Ectodermal cell (in vitro differentiated cells): Measurements from ENCODE around the gene GRIP2.
"Not testable (repeated sequence)": the region's sequence is repeated elsewhere in the genome, so short reads cannot be mapped to it uniquely, and the experiment has no call there.

Experiments
- H3K27ac ChIP-seq: 2 replicates; pipeline ENCODE4 v1.7.0; 2013; ENCODE audit warnings: mild to moderate bottlenecking, low read depth, low read length; ENCODE audit not compliant: insufficient read depth, poor library complexity, severe bottlenecking
- H3K27me3 ChIP-seq: 2 replicates; pipeline ENCODE4 v1.7.0; 2013; ENCODE audit warnings: mild to moderate bottlenecking, low read length; ENCODE audit not compliant: insufficient read depth, control insufficient read depth, poor library complexity, severe bottlenecking
- H3K36me3 ChIP-seq: one replicate; pipeline ENCODE4 v1.7.0; 2013; ENCODE audit warnings: low read length; ENCODE audit not compliant: control insufficient read depth, insufficient read depth
- H3K4me1 ChIP-seq: one replicate; pipeline ENCODE4 v1.7.0; 2013; ENCODE audit warnings: low read length; ENCODE audit not compliant: control insufficient read depth, insufficient read depth
- H3K4me3 ChIP-seq: 2 replicates; pipeline ENCODE4 v1.7.0; 2013; ENCODE audit warnings: low read depth, low read length, control low read depth; ENCODE audit not compliant: insufficient read depth
- H3K9me3 ChIP-seq: 2 replicates; pipeline ENCODE4 v1.7.0; 2013; ENCODE audit warnings: mild to moderate bottlenecking, low read length, moderate library complexity; ENCODE audit not compliant: control insufficient read depth
- WGBS, 2 experiments: methylation state at CpG; one replicate each; pipeline ENCODE4 v1.1.7; 2013; ENCODE audit warnings: missing lambda C conversion rate in 2 of 2; 5-methylcytosine and 5-hydroxymethylcytosine counted together

GRIP2 gene

GRCh38 chr3:14515526-14515925 is 24.6 kb downstream of the GRIP2 start:
- not testable (repeated sequence) for H3K4me1 ChIP-seq, H3K27ac ChIP-seq, H3K36me3 ChIP-seq, H3K9me3 ChIP-seq, H3K4me3 ChIP-seq, H3K27me3 ChIP-seq
- WGBS, 2 experiments, result 94 to 96% methylated on average over 11 of the region's 11 CpGs

- Histone ChIP-seq H3K4me1 (no peaks in the 10 kb centered on the region), H3K9me3 (no peaks in the 10 kb centered on the region), H3K36me3 (no peaks in the 10 kb centered on the region), H3K27me3 (peaks cover 3% of the 10 kb centered on the region), H3K27ac (no peak overlapping the region), H3K4me3 (no peak overlapping the region)
- WGBS, 2 experiments, result 90% methylated on average over 17 of the region's 17 CpGs
Observed at GRCh38 chr3:14514323-14514720, 25.8 kb downstream of the GRIP2 start.

GRCh38 chr3:14513566-14514322 is 26.4 kb downstream of the GRIP2 start:
- Histone ChIP-seq H3K4me3 (no peak overlapping the region), H3K36me3 (no peaks in the 10 kb centered on the region), H3K27ac (no peak overlapping the region), H3K4me1 (no peaks in the 10 kb centered on the region), H3K9me3 (no peaks in the 10 kb centered on the region), H3K27me3 (peaks cover 3% of the 10 kb centered on the region)
- WGBS, 2 experiments, result 87 to 89% methylated on average over 18 of the region's 18 CpGs

GRCh38 chr3:14512942-14513327 is 27.2 kb downstream of the GRIP2 start:
- H3K4me1 ChIP-seq, result no peaks in the 10 kb centered on the region
- H3K4me3 ChIP-seq, result no peak overlapping the region
- H3K27ac ChIP-seq, result no peak overlapping the region
- 89% methylated on average over 9 of the region's 9 CpGs for WGBS, 2 experiments
- peaks cover 3% of the 10 kb centered on the region for H3K27me3 ChIP-seq
- no peaks in the 10 kb centered on the region for H3K9me3 ChIP-seq
- no peaks in the 10 kb centered on the region for H3K36me3 ChIP-seq

GRCh38 chr3:14512281-14512941 is 27.7 kb downstream of the GRIP2 start:
- no peaks in the 10 kb centered on the region for H3K9me3 ChIP-seq
- 90% methylated on average over 19 of the region's 19 CpGs for WGBS, 2 experiments
- no peak overlapping the region for H3K27ac ChIP-seq
- no peaks in the 10 kb centered on the region for H3K36me3 ChIP-seq
- peaks cover 3% of the 10 kb centered on the region for H3K27me3 ChIP-seq
- H3K4me1 ChIP-seq, result no peaks in the 10 kb centered on the region
- no peak overlapping the region for H3K4me3 ChIP-seq

GRCh38 chr3:14511623-14512280 is 28.4 kb downstream of the GRIP2 start:
- Histone ChIP-seq H3K4me1 (no peaks in the 10 kb centered on the region), H3K27me3 (peaks cover 3% of the 10 kb centered on the region), H3K36me3 (no peaks in the 10 kb centered on the region), H3K27ac (no peak overlapping the region), H3K9me3 (no peaks in the 10 kb centered on the region), H3K4me3 (no peak overlapping the region)
- whole genome bisulfite sequencing, 2 experiments, result 81% methylated on average over 12 of the region's 12 CpGs

- H3K4me3 ChIP-seq, result no peak overlapping the region
- H3K36me3 ChIP-seq, result no peaks in the 10 kb centered on the region
- H3K4me1 ChIP-seq, result no peaks in the 10 kb centered on the region
- no peaks in the 10 kb centered on the region for H3K9me3 ChIP-seq
- WGBS, 2 experiments, result 92 to 93% methylated on average over 23 of the region's 23 CpGs
- peaks cover 3% of the 10 kb centered on the region for H3K27me3 ChIP-seq
- H3K27ac ChIP-seq, result no peak overlapping the region
Observed at GRCh38 chr3:14510838-14511622, 29.1 kb downstream of the GRIP2 start.

- no peaks in the 10 kb centered on the region for H3K4me1 ChIP-seq
- no peak overlapping the region for H3K4me3 ChIP-seq
- H3K27ac ChIP-seq, result no peak overlapping the region
- H3K27me3 ChIP-seq, result peaks cover 3% of the 10 kb centered on the region
- H3K9me3 ChIP-seq, result no peaks in the 10 kb centered on the region
- no peaks in the 10 kb centered on the region for H3K36me3 ChIP-seq
- WGBS, 2 experiments, result 90 to 94% methylated on average over 10 of the region's 10 CpGs
Observed at GRCh38 chr3:14509796-14510100, 30.4 kb downstream of the GRIP2 start.

- 11 to 12% methylated on average over 22 of the region's 22 CpGs for WGBS, 2 experiments
- Histone ChIP-seq H3K27ac (no peak overlapping the region), H3K4me3 (peak overlapping the region; percentile 25), H3K27me3 (peaks cover 3% of the 10 kb centered on the region), H3K9me3 (no peaks in the 10 kb centered on the region), H3K36me3 (no peaks in the 10 kb centered on the region), H3K4me1 (no peaks in the 10 kb centered on the region)
Observed at GRCh38 chr3:14508966-14509795, 31.0 kb downstream of the GRIP2 start.
